Mesothelial cell of epicardium (in vitro differentiated cells): ENCODE data around the gene MEX3B. TPM values are rescaled to one million over a fixed set of nuclear protein-coding genes. Genes with fewer than 3 reads are reported as not detected.
"Not testable (repeated sequence)": the region's sequence is repeated elsewhere in the genome, so short reads cannot be mapped to it uniquely, and the experiment has no call there.

ENCODE experiments used
- DNase-seq, 2 experiments: peaks; one replicate each; pipeline ENCODE4 v3.0.0; 2021; ENCODE audit warnings: low spot score in 2 of 2; ENCODE audit not compliant: unreplicated experiment in 2 of 2
- H3K27ac Mint-ChIP-seq: 2 replicates; pipeline ENCODE4 v1.8.0; 2021; ENCODE audit warnings: mixed read lengths
- H3K27me3 Mint-ChIP-seq: 2 replicates; pipeline ENCODE4 v1.8.0; 2021; ENCODE audit warnings: low read depth, mixed read lengths
- H3K36me3 Mint-ChIP-seq: 2 replicates; pipeline ENCODE4 v1.8.0; 2021; ENCODE audit warnings: mixed read lengths
- H3K4me1 Mint-ChIP-seq: 2 replicates; pipeline ENCODE4 v1.8.0; 2021; ENCODE audit warnings: mixed read lengths
- H3K4me3 Mint-ChIP-seq: 2 replicates; pipeline ENCODE4 v1.8.0; 2021; ENCODE audit warnings: mild to moderate bottlenecking, moderate library complexity, mixed read lengths
- H3K9me3 Mint-ChIP-seq: 2 replicates; pipeline ENCODE4 v1.8.0; 2021; ENCODE audit warnings: mixed read lengths
- CTCF ChIP-seq: fragments of 200-600 bp; sonication (generic); IDR thresholded peaks from one replicate; pipeline ENCODE4 v1.5.0; 2021; ENCODE audit warnings: antibody characterized with exemption; ENCODE audit not compliant: unreplicated experiment
- total RNA-seq: library from RNA; stranded (reverse); gene quantifications from 3 replicates; pipeline ENCODE4 v1.2.1, GENCODE V29; 2021

Gene MEX3B
- total RNA-seq, 1 donor from 2014 or later = 31.9 TPM

- no peak for DNase-seq
- H3K4me1 Mint-ChIP-seq = no peaks in the 10 kb centered on the region
- no peak overlapping the region for H3K4me3 Mint-ChIP-seq
- H3K27me3 Mint-ChIP-seq = no peaks in the 10 kb centered on the region
- TF ChIP-seq CTCF = no peak
- H3K36me3 Mint-ChIP-seq = no peaks in the 10 kb centered on the region
- peaks cover 3% of the 10 kb centered on the region for H3K9me3 Mint-ChIP-seq
- no peak overlapping the region for H3K27ac Mint-ChIP-seq
Measured at GRCh38 chr15:82031871-82032270, 13.9 kb downstream of the MEX3B start.

GRCh38 chr15:82030176-82030575 lies 15.6 kb downstream of the MEX3B start:
- TF ChIP-seq CTCF = no peak
- Mint-ChIP-seq H3K27ac (no peak overlapping the region), H3K36me3 (no peaks in the 10 kb centered on the region), H3K4me1 (no peaks in the 10 kb centered on the region), H3K4me3 (no peak overlapping the region), H3K27me3 (no peaks in the 10 kb centered on the region), H3K9me3 (peaks cover 9% of the 10 kb centered on the region)
- no peak for DNase-seq

GRCh38 chr15:82028163-82028562 lies 17.7 kb downstream of the MEX3B start:
- not testable (repeated sequence) for DNase-seq, H3K4me1 Mint-ChIP-seq, H3K27ac Mint-ChIP-seq, H3K27me3 Mint-ChIP-seq, H3K4me3 Mint-ChIP-seq, H3K36me3 Mint-ChIP-seq
- H3K9me3 Mint-ChIP-seq = peaks cover 20% of the 10 kb centered on the region

GRCh38 chr15:82021992-82022391 lies 23.8 kb downstream of the MEX3B start:
- no peak for TF ChIP-seq CTCF
- DNase-seq = no peak
- Mint-ChIP-seq H3K4me1 (peaks cover 18% of the 10 kb centered on the region), H3K27ac (peak overlapping the region; percentile 75), H3K36me3 (no peaks in the 10 kb centered on the region), H3K27me3 (no peaks in the 10 kb centered on the region), H3K4me3 (no peak overlapping the region), H3K9me3 (peaks cover 17% of the 10 kb centered on the region)

- Mint-ChIP-seq H3K27me3 (peaks cover 3% of the 10 kb centered on the region), H3K27ac (no peak overlapping the region), H3K4me3 (no peak overlapping the region), H3K4me1 (peaks cover 18% of the 10 kb centered on the region), H3K36me3 (no peaks in the 10 kb centered on the region), H3K9me3 (peaks cover 12% of the 10 kb centered on the region)
- TF ChIP-seq CTCF = no peak
- no peak for DNase-seq
Measured at GRCh38 chr15:82020625-82021394, 25.0 kb downstream of the MEX3B start.

- H3K9me3 Mint-ChIP-seq = no peaks in the 10 kb centered on the region
- H3K27ac Mint-ChIP-seq = no peak overlapping the region
- TF ChIP-seq CTCF = no peak
- no peaks in the 10 kb centered on the region for H3K36me3 Mint-ChIP-seq
- H3K4me1 Mint-ChIP-seq = peaks cover 18% of the 10 kb centered on the region
- no peak overlapping the region for H3K4me3 Mint-ChIP-seq
- no peak for DNase-seq
- peaks cover 3% of the 10 kb centered on the region for H3K27me3 Mint-ChIP-seq
Measured at GRCh38 chr15:82018201-82018600, 27.6 kb downstream of the MEX3B start.
